GM12878 (cell line): ENCODE data around the gene ANO3. TPM values are rescaled to one million over a fixed set of nuclear protein-coding genes. Genes with fewer than 3 reads are reported as not detected.

Source experiments
- polyA plus RNA-seq, 11 experiments: library from polyadenylated mRNA; depleted of rRNA in 4 of 11; unstranded in 6 of 11; stranded (reverse) in 5 of 11; fragments of >200 nt; fragmentation: Nextera tagmentation in 4 of 11; fragmentation: Illumina TruSeq in 1 of 11; extraction: Ambion mirVana in 4 of 11; extraction: Trizol in 1 of 11; gene quantifications; 1 replicate in 1 of 11; 2 replicates in 10 of 11; pipeline versions ENCODE4 v1.2.1 to v1.2.3, GENCODE V29; 2011 to 2016; ENCODE audit warnings: inconsistent platforms in 2 of 11, missing spikeins in 2 of 11, low read depth in 1 of 11
- total RNA-seq, 4 experiments: library from RNA; depleted of rRNA in 3 of 4; stranded (reverse); fragments of >200 nt in 3 of 4; fragmentation: Illumina TruSeq in 1 of 4; extraction: Trizol in 1 of 4; gene quantifications; 2 replicates each; pipeline versions ENCODE4 v1.2.1 to v1.2.3, GENCODE V29; 2013 to 2021

ANO3 gene
- total and polyA plus RNA-seq, 10 of the 15 experiments (the other 5 are each of a cell fraction or from before 2014, with no cell fraction given) = 0.13 to 5.9 (median 0.44) TPM

Other genes with a start within 250 kb of the ANO3 start
- 0.05 TPM in 1 of 2 replicates, not detected in the other for gene MUC15, start 240.1 kb downstream of the ANO3 start, total RNA-seq (2014; rRNA removed)
- 0.05 TPM in 1 of 2 replicates, not detected in the other for gene MUC15, start 240.1 kb downstream of the ANO3 start, total RNA-seq (2014; rRNA removed; fragmentation: Illumina TruSeq; extraction: Trizol)
- gene MUC15, start 240.1 kb downstream of the ANO3 start, total RNA-seq (2021) = 0.15 TPM in 1 of 2 replicates, not detected in the other
- 0.86 and 1.4 TPM in 2 replicates for gene MUC15, start 240.1 kb downstream of the ANO3 start, polyA plus RNA-seq (2011; rRNA removed)
- gene MUC15, start 240.1 kb downstream of the ANO3 start, polyA plus RNA-seq (2014; fragmentation: Illumina TruSeq; extraction: Trizol) = 0.03 TPM in 1 of 2 replicates, not detected in the other
- not detected for gene MUC15, start 240.1 kb downstream of the ANO3 start, polyA plus RNA-seq (2014; fragmentation: Nextera tagmentation; extraction: Ambion mirVana)
- 0.03 TPM in 1 of 2 replicates, not detected in the other for gene MUC15, start 240.1 kb downstream of the ANO3 start, polyA plus RNA-seq (2014; rRNA removed)
- gene MUC15, start 240.1 kb downstream of the ANO3 start, polyA plus RNA-seq (2016; fragmentation: Nextera tagmentation; extraction: Ambion mirVana) = not detected